ENCODE measurements around the gene ARHGAP23. TPM values are rescaled to one million over a fixed set of nuclear protein-coding genes. Genes with fewer than 3 reads are reported as not detected.

The ARHGAP23 gene
- total RNA-seq, 2 donors from 2014 or later: 5.2 to 10.9 TPM

GRCh38 chr17:38405654-38406053 lies 22.6 kb upstream of the ARHGAP23 start:
- no peak for ATAC-seq
- Histone ChIP-seq H3K9me3 (no peaks in the 10 kb centered on the region), H3K27me3 (no peaks in the 10 kb centered on the region), H3K4me3 (no peak overlapping the region), H3K4me1 (no peaks in the 10 kb centered on the region), H3K36me3 (replicated peaks in 1 of 2; ENCODE audit: insufficient read depth in 1 of 2, low read depth in 2 of 2) (peaks cover under 1 to 4% of the 10 kb centered on the region in 2 donors), H3K27ac (no peak overlapping the region)
- DNase-seq: no peak
- WGBS, 2 donors: 82 to 90% methylated on average over 4 of the region's 4 CpGs
- intact Hi-C loops (cut with DNase I): no loop called here
- TF ChIP-seq CTCF (IDR thresholded peaks at IDR 0.05) (no peak), POLR2A (IDR thresholded peaks at IDR 0.05) (no peak)

- H3K4me3 ChIP-seq: no peak overlapping the region
- ATAC-seq: no peak
- H3K9me3 ChIP-seq: no peaks in the 10 kb centered on the region
- DNase-seq: no peak
- intact Hi-C loops (cut with DNase I): no loop called here
- 47 to 53% methylated on average over 1 of the region's 1 CpG for WGBS, 2 donors
- H3K36me3 ChIP-seq (replicated peaks in 1 of 2; ENCODE audit: insufficient read depth in 1 of 2, low read depth in 2 of 2): no peaks in the 10 kb centered on the region
- H3K27me3 ChIP-seq: no peaks in the 10 kb centered on the region
- H3K4me1 ChIP-seq: peaks cover 8% of the 10 kb centered on the region
- no peak overlapping the region for H3K27ac ChIP-seq
- TF ChIP-seq CTCF (IDR thresholded peaks at IDR 0.05) (no peak), POLR2A (IDR thresholded peaks at IDR 0.05) (no peak)
These were observed 18.1 kb upstream of the ARHGAP23 start for GRCh38 chr17:38410201-38410600.

- Histone ChIP-seq H3K27ac (no peak overlapping the region), H3K36me3 (replicated peaks in 1 of 2; ENCODE audit: insufficient read depth in 1 of 2, low read depth in 2 of 2) (no peaks in the 10 kb centered on the region), H3K4me1 (peaks cover 18% of the 10 kb centered on the region), H3K27me3 (peaks cover 0 to 7% of the 10 kb centered on the region in 2 donors), H3K4me3 (no peak overlapping the region), H3K9me3 (no peaks in the 10 kb centered on the region)
- ATAC-seq: no peak
- no peak for DNase-seq
- TF ChIP-seq CTCF (IDR thresholded peaks at IDR 0.05) (no peak), POLR2A (IDR thresholded peaks at IDR 0.05) (no peak)
- 28 to 31% methylated on average over 21 to 22 of the region's 22 CpGs for WGBS, 2 donors
- intact Hi-C loops (cut with DNase I): loop anchor here (5.0 kb wide), 1 partner anchor 68 kb away; no protein-coding TSS in a partner anchor
These were observed 12.7 kb upstream of the ARHGAP23 start for GRCh38 chr17:38415250-38416194.

- intact Hi-C loops (cut with DNase I): loop anchor here (5.0 kb wide), 1 partner anchor 70 kb away; no protein-coding TSS in a partner anchor
- DNase-seq (no peak), ATAC-seq (no peak)
- TF ChIP-seq CTCF (IDR thresholded peaks at IDR 0.05): no peak
- no peak for TF ChIP-seq POLR2A (IDR thresholded peaks at IDR 0.05)
- Histone ChIP-seq H3K9me3 (no peaks in the 10 kb centered on the region), H3K27me3 (peaks cover 0 to 7% of the 10 kb centered on the region in 2 donors), H3K27ac (no peak overlapping the region), H3K4me1 (peaks cover 18% of the 10 kb centered on the region), H3K4me3 (no peak overlapping the region), H3K36me3 (replicated peaks in 1 of 2; ENCODE audit: insufficient read depth in 1 of 2, low read depth in 2 of 2) (no peaks in the 10 kb centered on the region)
- WGBS, 2 donors: 32 to 54% methylated on average over 1 of the region's 1 CpG
These were observed 11.4 kb upstream of the ARHGAP23 start for GRCh38 chr17:38416840-38417209.
